NCI-H510A treated with DMSO at 0.1 percent for 48 hours (cell line): ENCODE data around the gene WASHC1.
"Not testable (repeated sequence)": the region's sequence is repeated elsewhere in the genome, so short reads cannot be mapped to it uniquely, and the experiment has no call there.

Experiments used
- DNase-seq: peaks from one replicate; lab custom pipeline; 2025; lab: John Stamatoyannopoulos, UW

WASHC1 gene

DNA sequence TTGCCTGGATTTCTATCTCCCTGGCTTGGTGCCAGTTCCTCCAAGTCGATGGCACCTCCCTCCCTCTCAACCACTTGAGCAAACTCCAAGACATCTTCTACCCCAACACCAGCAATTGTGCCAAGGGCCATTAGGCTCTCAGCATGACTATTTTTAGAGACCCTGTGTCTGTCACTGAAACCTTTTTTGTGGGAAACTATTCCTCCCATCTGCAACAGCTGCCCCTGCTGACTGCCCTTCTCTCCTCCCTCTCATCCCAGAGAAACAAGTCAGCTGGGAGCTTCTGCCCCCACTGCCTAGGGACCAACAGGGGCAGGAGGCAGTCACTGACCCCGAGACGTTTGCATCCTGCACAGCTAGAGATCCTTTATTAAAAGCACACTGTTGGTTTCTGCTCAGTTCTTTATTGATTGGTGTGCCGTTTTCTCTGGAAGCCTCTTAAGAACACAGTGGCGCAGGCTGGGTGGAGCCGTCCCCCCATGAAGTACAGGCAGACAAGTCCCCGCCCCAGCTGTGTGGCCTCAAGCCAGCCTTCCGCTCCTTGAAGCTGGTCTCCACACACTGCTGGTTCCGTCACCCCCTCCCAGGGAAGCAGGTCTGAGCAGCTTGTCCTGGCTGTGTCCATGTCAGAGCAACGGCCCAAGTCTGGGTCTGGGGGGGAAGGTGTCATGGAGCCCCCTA is 15.0 kb downstream of the WASHC1 start:
- DNase-seq: not testable (repeated sequence)

DNA sequence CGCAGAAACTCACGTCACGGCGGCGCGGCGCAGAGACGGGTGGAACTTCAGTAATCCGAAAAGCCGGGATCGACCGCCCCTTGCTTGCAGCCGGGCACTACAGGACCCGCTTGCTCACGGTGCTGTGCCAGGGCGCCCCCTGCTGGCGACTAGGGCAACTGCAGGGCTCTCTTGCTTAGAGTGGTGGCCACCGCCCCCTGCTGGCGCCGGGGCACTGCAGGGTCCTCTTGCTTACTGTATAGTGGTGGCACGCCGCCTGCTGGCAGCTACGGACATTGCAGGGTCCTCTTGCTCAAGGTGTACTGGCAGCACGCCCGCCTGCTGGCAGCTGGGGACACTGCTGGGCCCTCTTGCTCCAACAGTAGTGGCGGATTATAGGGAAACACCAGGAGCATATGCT is 18.1 kb downstream of the WASHC1 start:
- DNase-seq: not testable (repeated sequence)

DNA sequence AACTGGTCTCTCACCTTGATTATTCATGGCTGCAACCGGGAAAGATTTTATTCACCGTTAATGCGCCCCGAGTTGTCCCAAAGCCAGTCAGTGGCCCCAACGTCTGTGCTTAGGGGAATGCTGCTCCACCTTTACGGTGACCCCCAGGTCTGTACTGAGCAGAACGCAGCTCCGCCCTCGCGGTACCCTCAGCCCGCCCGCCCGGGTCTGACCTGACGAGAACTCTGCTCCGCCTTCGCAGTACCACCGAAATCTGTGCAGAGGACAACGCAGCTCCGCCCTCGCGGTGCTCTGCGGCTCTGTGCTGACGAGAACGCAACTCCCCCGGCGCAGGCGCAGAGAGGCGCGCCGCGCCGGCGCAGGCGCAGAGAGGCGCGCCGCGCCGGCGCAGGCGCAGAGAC is 18.6 kb downstream of the WASHC1 start:
- DNase-seq: not testable (repeated sequence)

DNA sequence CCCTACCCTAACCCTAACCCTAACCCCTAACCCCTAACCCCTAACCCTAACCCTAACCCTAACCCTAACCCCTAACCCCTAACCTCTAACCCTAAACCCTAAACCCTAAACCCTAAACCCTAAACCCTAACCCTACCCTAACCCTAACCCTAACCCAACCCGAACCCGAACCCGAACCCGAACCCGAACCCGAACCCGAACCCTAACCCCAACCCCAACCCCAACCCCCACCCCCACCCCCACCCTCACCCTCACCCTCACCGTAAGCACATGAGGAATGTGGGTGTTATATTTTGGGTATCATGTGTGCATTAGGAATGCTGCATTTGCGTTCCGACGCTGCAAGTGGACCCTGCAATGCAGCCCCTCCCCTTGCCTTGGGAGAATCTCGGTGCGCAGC is 19.0 kb downstream of the WASHC1 start:
- DNase-seq: not testable (repeated sequence)
